Thoracic aorta (tissue), 2 donors: ENCODE data around the gene ADRA2C. TPM values are rescaled to one million over a fixed set of nuclear protein-coding genes. Genes with fewer than 3 reads are reported as not detected.
"Not testable (repeated sequence)": the region's sequence is repeated elsewhere in the genome, so short reads cannot be mapped to it uniquely, and the experiment has no call there.

Experiments used
- ATAC-seq: fragments of 150-250 bp; one replicate; pipeline ENCODE4 v1.8.0; 2017; ENCODE audit warnings: low read depth; ENCODE audit not compliant: insufficient number of reproducible peaks, low FRiP score
- DNase-seq: peaks from one replicate; pipeline ENCODE4 v3.0.0-alpha.2; 2020; ENCODE audit warnings: low spot score
- H3K27ac ChIP-seq, 2 donors: fragments of 200-600 bp; sonication (generic); 1 replicate in 1 of 2; 2 replicates in 1 of 2; pipeline ENCODE4 v1.5.1; 2016; ENCODE audit warnings: mild to moderate bottlenecking in 2 of 2, moderate library complexity in 2 of 2
- H3K27me3 ChIP-seq: fragments of 200-600 bp; sonication (generic); replicated peaks from 2 replicates; pipeline ENCODE4 v1.6.0; 2016; ENCODE audit warnings: mild to moderate bottlenecking; ENCODE audit not compliant: insufficient read depth
- H3K36me3 ChIP-seq: fragments of 200-600 bp; sonication (generic); one replicate; pipeline ENCODE4 v1.5.1; 2016
- H3K4me1 ChIP-seq, 2 donors: fragments of 200-600 bp; sonication (generic); 1 replicate in 1 of 2; 2 replicates in 1 of 2; pipeline versions ENCODE4 v1.5.1 to v1.6.0; 2016; ENCODE audit warnings: low read depth in 2 of 2, mild to moderate bottlenecking in 1 of 2; ENCODE audit not compliant: control insufficient read depth in 1 of 2
- H3K4me3 ChIP-seq: fragments of 200-600 bp; sonication (generic); 2 replicates; pipeline ENCODE4 v1.5.1; 2016; ENCODE audit warnings: mild to moderate bottlenecking
- H3K9me3 ChIP-seq: fragments of 200-600 bp; sonication (generic); 2 replicates; pipeline ENCODE4 v1.5.1; 2016
- CTCF ChIP-seq: fragments of 200-600 bp; sonication (generic); IDR thresholded peaks from one replicate; pipeline ENCODE4 v1.5.1; 2019; ENCODE audit warnings: antibody characterized with exemption
- total RNA-seq, 2 donors: library from RNA; depleted of rRNA; stranded (reverse); fragments of >200 nt; gene quantifications; one replicate each; pipeline versions ENCODE4 v1.1.0 to v1.2.3, GENCODE V29; 2016

ADRA2C gene
- total RNA-seq, 2 donors from 2014 or later: 105 to 232 TPM

GRCh38 chr4:3813151-3814052, 47.2 kb downstream of the ADRA2C start:
- H3K9me3 ChIP-seq: no peaks in the 10 kb centered on the region
- H3K27me3 ChIP-seq: no peaks in the 10 kb centered on the region
- no peaks in the 10 kb centered on the region for H3K36me3 ChIP-seq
- DNase-seq: no peak
- TF ChIP-seq CTCF: no peak
- no peak for ATAC-seq
- no peak overlapping the region for H3K4me3 ChIP-seq
- no peak overlapping the region for H3K27ac ChIP-seq
- no peaks in the 10 kb centered on the region for H3K4me1 ChIP-seq

GRCh38 chr4:3814053-3814570, 47.9 kb downstream of the ADRA2C start:
- DNase-seq: no peak
- TF ChIP-seq CTCF: no peak

GRCh38 chr4:3814838-3815237, 48.7 kb downstream of the ADRA2C start:
- not testable (repeated sequence) for H3K9me3 ChIP-seq, H3K36me3 ChIP-seq, DNase-seq, H3K4me1 ChIP-seq, H3K27ac ChIP-seq, ATAC-seq, H3K27me3 ChIP-seq, H3K4me3 ChIP-seq

More at GRCh38 chr4:3814053-3814570, 47.9 kb downstream of the ADRA2C start:
- Histone ChIP-seq H3K4me1 (no peaks in the 10 kb centered on the region), H3K36me3 (no peaks in the 10 kb centered on the region), H3K9me3 (no peaks in the 10 kb centered on the region), H3K27ac (no peak overlapping the region), H3K27me3 (no peaks in the 10 kb centered on the region), H3K4me3 (no peak overlapping the region)
- no peak for ATAC-seq

- Histone ChIP-seq H3K9me3 (no peaks in the 10 kb centered on the region), H3K4me1 (no peaks in the 10 kb centered on the region), H3K27me3 (no peaks in the 10 kb centered on the region), H3K36me3 (no peaks in the 10 kb centered on the region), H3K4me3 (no peak overlapping the region), H3K27ac (no peak overlapping the region)
- ATAC-seq (no peak), DNase-seq (no peak)
- TF ChIP-seq CTCF: no peak
These were observed 50.2 kb downstream of the ADRA2C start for GRCh38 chr4:3816256-3816825.

GRCh38 chr4:3816983-3817960, 51.1 kb downstream of the ADRA2C start:
- Histone ChIP-seq H3K4me1 (no peaks in the 10 kb centered on the region), H3K36me3 (no peaks in the 10 kb centered on the region), H3K4me3 (no peak overlapping the region), H3K27me3 (no peaks in the 10 kb centered on the region), H3K27ac (no peak overlapping the region), H3K9me3 (no peaks in the 10 kb centered on the region)
- no peak for TF ChIP-seq CTCF
- no peak for ATAC-seq
- DNase-seq: no peak

Other genes starting within 250 kb of the ADRA2C start
- 100 to 1,000 TPM; 155 to 263 TPM for gene LRPAP1, start 234.0 kb upstream of the ADRA2C start, total RNA-seq